ENCODE data around the gene SUFU. TPM values are rescaled to one million over a fixed set of nuclear protein-coding genes. Genes with fewer than 3 reads are reported as not detected.

Gene SUFU
- total and polyA plus RNA-seq, 2 of the 4 experiments (the other 2 are of a cell fraction): 2.2 to 11.0 TPM

GRCh38 chr10:102578782-102579181, 75.0 kb downstream of the SUFU start:
- no peak overlapping the region for H3K4me2 ChIP-seq (ENCODE audit: low read depth, low read length)
- H2BK15ac ChIP-seq (ENCODE audit: low read depth, low read length): no peak overlapping the region
- no peak overlapping the region for H2BK5ac ChIP-seq (ENCODE audit: low read depth, low read length, poor library complexity, severe bottlenecking)
- TF ChIP-seq CEBPB (IDR thresholded peaks at IDR 0.05; ENCODE audit: low read depth, low read length) (no peak), POLR2A (IDR thresholded peaks at IDR 0.05; ENCODE audit: low read depth, low read length) (no peak), SMC3 (IDR thresholded peaks at IDR 0.05; ENCODE audit: low read depth, low read length) (no peak), RAD21 (IDR thresholded peaks at IDR 0.05; ENCODE audit: low read length) (no peak), RCOR1 (IDR thresholded peaks at IDR 0.05; ENCODE audit: insufficient replicate concordance, low read length) (no peak), USF2 (IDR thresholded peaks at IDR 0.05; ENCODE audit: low read depth, low read length) (no peak), NFE2L2 (IDR thresholded peaks at IDR 0.05; ENCODE audit: low read depth, low read length) (no peak), MXI1 (IDR thresholded peaks at IDR 0.05; ENCODE audit: borderline replicate concordance, low read depth, low read length) (no peak), MAZ (IDR thresholded peaks at IDR 0.05; ENCODE audit: borderline replicate concordance, low read depth, low read length) (no peak), FOS (IDR thresholded peaks at IDR 0.05; ENCODE audit: low read depth, low read length) (no peak), CTCF (conservative IDR thresholded peaks at IDR 0.05; ENCODE audit: low read depth, low read length) (no peak)
- H4K91ac ChIP-seq (ENCODE audit: insufficient read depth, low read depth, low read length): no peak overlapping the region; the same call in 1 of the 2 replicates
- no peak overlapping the region for H2BK20ac ChIP-seq (ENCODE audit: low read depth, low read length)
- no peak overlapping the region for H3K56ac ChIP-seq (ENCODE audit: extremely low read depth, insufficient read depth, low read length)
- H3K9ac ChIP-seq (ENCODE audit: low read depth, low read length): no peak overlapping the region
- ChIA-PET CTCF (no interaction called here), POLR2A (ENCODE audit: unreplicated experiment) (no interaction called here)
- intact Hi-C loops (cut with micrococcal nuclease): no loop called here
- in situ Hi-C loops (cut with MboI; ENCODE audit: low sequenced_read_pairs): no loop called here
- H2AK5ac ChIP-seq (ENCODE audit: low read depth, low read length): peak overlapping the region; percentile 30; the same call in 1 of the 2 replicates
- peak overlapping the region; percentile 32; the same call in 1 of the 2 replicates for H3K4ac ChIP-seq (ENCODE audit: low read depth, low read length)
- BruUV-seq (replicated peaks): no TSS peak
- H3K36me3 ChIP-seq (ENCODE audit: control insufficient read depth, insufficient read depth, low read length): no peaks in the 10 kb centered on the region
- H3K4me3 ChIP-seq (ENCODE audit: insufficient read depth, low read depth, low read length): no peak overlapping the region
- peak overlapping the region; percentile 43; the same call in 1 of the 2 replicates for H3K14ac ChIP-seq (replicated peaks; ENCODE audit: low read depth, low read length)
- no peak overlapping the region for H3K18ac ChIP-seq (ENCODE audit: low read depth, low read length)
- WGBS, 2 experiments (ENCODE audit: extremely low coverage in 2 of 2, insufficient read length in 1 of 2): no CpG with 5 or more reads among the region's 1 CpG
- H3K27ac ChIP-seq (ENCODE audit: insufficient read depth, low read length): no peak overlapping the region
- H3K79me1 ChIP-seq (ENCODE audit: low read depth in 1 of 2, low read length in 2 of 2): peaks cover 16 to 46% of the 10 kb centered on the region in 2 experiments; a peak in 3 of 4 replicates
- peak overlapping the region; percentile 51 for H2AK9ac ChIP-seq (replicated peaks; ENCODE audit: low read depth, low read length, poor library complexity)
- H4K8ac ChIP-seq (ENCODE audit: low read depth in 2 of 2, low read length in 2 of 2): peak overlapping the region in 1 of 2 experiments; percentile 14; a peak in 1 of 4 replicates
- peaks cover 21% of the 10 kb centered on the region for H3K4me1 ChIP-seq (ENCODE audit: control insufficient read depth, insufficient read depth, low read length)
- H3K9me1 ChIP-seq (ENCODE audit: insufficient read depth, low read length): peaks cover 10% of the 10 kb centered on the region
- no peak overlapping the region for H2BK120ac ChIP-seq (ENCODE audit: low read depth, low read length)
- H3K9me3 ChIP-seq (ENCODE audit: control insufficient read depth, insufficient read depth, low read length): no peaks in the 10 kb centered on the region
- no peak overlapping the region for H4K5ac ChIP-seq (ENCODE audit: low read depth, low read length)
- no peak for ATAC-seq (ENCODE audit: low read depth)
- H3K23ac ChIP-seq (ENCODE audit: low read depth, low read length): peak overlapping the region; percentile 51; the same call in 1 of the 2 replicates
- dilution Hi-C loops (cut with HindIII; ENCODE audit: low sequenced_read_pairs, unreplicated experiment): loop anchor here (10.0 kb wide), 1 partner anchor 74 kb away; the partner anchor contains the start of genes ACTR1A and SUFU
- no peak for DNase-seq
- peaks cover 4% of the 10 kb centered on the region; the same call in 1 of the 2 replicates for H4K20me1 ChIP-seq (ENCODE audit: insufficient read depth, low read length)
- H3K27me3 ChIP-seq (ENCODE audit: control insufficient read depth, insufficient read depth, low read length): no peaks in the 10 kb centered on the region
- peak overlapping the region; percentile 56 for H2AFZ ChIP-seq (replicated peaks; ENCODE audit: low read length, poor library complexity)

All from IMR-90 (cell line).